Activated CD4-positive, alpha-beta memory T cell treated with anti-CD3 and anti-CD28 coated beads, Interleukin-2, amount 10 ng/mL, durations not matched to agents 7 days and 5 days (primary cell): ENCODE results near the gene EVC. TPM values are rescaled to one million over a fixed set of nuclear protein-coding genes. Genes with fewer than 3 reads are reported as not detected.
"Not testable (repeated sequence)": the region's sequence is repeated elsewhere in the genome, so short reads cannot be mapped to it uniquely, and the experiment has no call there.

ENCODE experiments used
- CTCF ChIA-PET: fragments of 350-600 bp; sonication (Branson Sonifier 250); formaldehyde crosslinking; loops from one replicate; lab custom pipeline; 2021; ENCODE audit warnings: antibody characterized with exemption, inconsistent platforms; lab: Charles Lee
- POLR2A ChIA-PET: fragments of 350-600 bp; sonication (Branson Sonifier 250); formaldehyde crosslinking; loops from one replicate; lab custom pipeline; 2021; ENCODE audit warnings: antibody characterized with exemption; lab: Charles Lee
- DNase-seq: peaks from one replicate; pipeline ENCODE4 v3.0.0-alpha.2; 2020
- H3K27ac Mint-ChIP-seq: one replicate; pipeline ENCODE4 v1.8.0; 2021; ENCODE audit warnings: mild to moderate bottlenecking, mixed read lengths
- H3K27me3 Mint-ChIP-seq: one replicate; pipeline ENCODE4 v1.8.0; 2021; ENCODE audit warnings: mixed read lengths
- H3K36me3 Mint-ChIP-seq: one replicate; pipeline ENCODE4 v1.8.0; 2021; ENCODE audit warnings: low read depth, mixed read lengths
- H3K4me1 Mint-ChIP-seq: one replicate; pipeline ENCODE4 v1.8.0; 2021; ENCODE audit warnings: mixed read lengths
- H3K4me3 Mint-ChIP-seq: one replicate; pipeline ENCODE4 v1.8.0; 2021; ENCODE audit warnings: mild to moderate bottlenecking, mixed read lengths
- H3K9me3 Mint-ChIP-seq: one replicate; pipeline ENCODE4 v1.8.0; 2021; ENCODE audit warnings: mixed read lengths
- total RNA-seq, 2 experiments: library from RNA; stranded (reverse); gene quantifications; one replicate each; pipeline ENCODE4 v1.2.3, GENCODE V29; 2021

Gene EVC
- total RNA-seq, 2 experiments from 2014 or later: 3.2 to 4.7 TPM

- Mint-ChIP-seq H3K4me3 (no peak overlapping the region), H3K36me3 (peaks cover 2% of the 10 kb centered on the region), H3K27me3 (no peaks in the 10 kb centered on the region), H3K4me1 (no peaks in the 10 kb centered on the region), H3K27ac (no peak overlapping the region), H3K9me3 (no peaks in the 10 kb centered on the region)
- POLR2A ChIA-PET: no interaction called here
- CTCF ChIA-PET: no interaction called here
- DNase-seq: no peak
Observed at GRCh38 chr4:5724377-5724776, 13.4 kb downstream of the EVC start.

GRCh38 chr4:5728412-5728811, 17.4 kb downstream of the EVC start:
- H3K36me3 Mint-ChIP-seq, POLR2A ChIA-PET, H3K4me1 Mint-ChIP-seq, H3K27ac Mint-ChIP-seq, CTCF ChIA-PET, DNase-seq, H3K27me3 Mint-ChIP-seq, H3K9me3 Mint-ChIP-seq, H3K4me3 Mint-ChIP-seq: not testable (repeated sequence)

GRCh38 chr4:5730436-5730835, 19.4 kb downstream of the EVC start:
- Mint-ChIP-seq H3K4me1 (no peaks in the 10 kb centered on the region), H3K9me3 (no peaks in the 10 kb centered on the region), H3K36me3 (peaks cover 2% of the 10 kb centered on the region), H3K4me3 (no peak overlapping the region), H3K27me3 (no peaks in the 10 kb centered on the region), H3K27ac (no peak overlapping the region)
- ChIA-PET POLR2A (no interaction called here), CTCF (no interaction called here)
- DNase-seq: no peak

GRCh38 chr4:5730993-5731990, 20.3 kb downstream of the EVC start:
- ChIA-PET CTCF (no interaction called here), POLR2A (no interaction called here)
- Mint-ChIP-seq H3K9me3 (no peaks in the 10 kb centered on the region), H3K4me3 (no peak overlapping the region), H3K4me1 (no peaks in the 10 kb centered on the region), H3K36me3 (peaks cover 2% of the 10 kb centered on the region), H3K27me3 (no peaks in the 10 kb centered on the region), H3K27ac (no peak overlapping the region)
- no peak for DNase-seq

- no peaks in the 10 kb centered on the region for H3K4me1 Mint-ChIP-seq
- H3K4me3 Mint-ChIP-seq: no peak overlapping the region
- CTCF ChIA-PET: no interaction called here
- no peak overlapping the region for H3K27ac Mint-ChIP-seq
- POLR2A ChIA-PET: no interaction called here
- no peaks in the 10 kb centered on the region for H3K9me3 Mint-ChIP-seq
- peaks cover 2% of the 10 kb centered on the region for H3K36me3 Mint-ChIP-seq
- H3K27me3 Mint-ChIP-seq: no peaks in the 10 kb centered on the region
- no peak for DNase-seq
Observed at GRCh38 chr4:5732158-5732557, 21.2 kb downstream of the EVC start.

GRCh38 chr4:5734853-5735252, 23.9 kb downstream of the EVC start:
- ChIA-PET CTCF (no interaction called here), POLR2A (no interaction called here)
- Mint-ChIP-seq H3K36me3 (no peaks in the 10 kb centered on the region), H3K27me3 (no peaks in the 10 kb centered on the region), H3K4me3 (no peak overlapping the region), H3K9me3 (no peaks in the 10 kb centered on the region), H3K4me1 (no peaks in the 10 kb centered on the region), H3K27ac (no peak overlapping the region)
- DNase-seq: no peak

GRCh38 chr4:5735463-5735862, 24.5 kb downstream of the EVC start:
- no peaks in the 10 kb centered on the region for H3K4me1 Mint-ChIP-seq
- no peak for DNase-seq
- no peak overlapping the region for H3K4me3 Mint-ChIP-seq
- POLR2A ChIA-PET: no interaction called here
- no peaks in the 10 kb centered on the region for H3K36me3 Mint-ChIP-seq
- no peak overlapping the region for H3K27ac Mint-ChIP-seq
- H3K27me3 Mint-ChIP-seq: no peaks in the 10 kb centered on the region
- no peaks in the 10 kb centered on the region for H3K9me3 Mint-ChIP-seq
- CTCF ChIA-PET: no interaction called here

- Mint-ChIP-seq H3K27ac (no peak overlapping the region), H3K4me1 (no peaks in the 10 kb centered on the region), H3K27me3 (no peaks in the 10 kb centered on the region), H3K4me3 (no peak overlapping the region), H3K36me3 (no peaks in the 10 kb centered on the region), H3K9me3 (no peaks in the 10 kb centered on the region)
- CTCF ChIA-PET: no interaction called here
- POLR2A ChIA-PET: interaction anchor here (0.8 to 1.6 kb wide), 2 partner anchors 10 to 80 kb away, joined by 3 read pairs; no protein-coding TSS in a partner anchor
- DNase-seq: no peak
Observed at GRCh38 chr4:5738061-5738460, 27.1 kb downstream of the EVC start.

GRCh38 chr4:5742388-5742787, 31.4 kb downstream of the EVC start:
- CTCF ChIA-PET: no interaction called here
- no peak for DNase-seq
- H3K36me3 Mint-ChIP-seq: no peaks in the 10 kb centered on the region
- no peaks in the 10 kb centered on the region for H3K9me3 Mint-ChIP-seq
- POLR2A ChIA-PET: no interaction called here
- H3K4me1 Mint-ChIP-seq: no peaks in the 10 kb centered on the region
- H3K27me3 Mint-ChIP-seq: no peaks in the 10 kb centered on the region
- no peak overlapping the region for H3K4me3 Mint-ChIP-seq
- H3K27ac Mint-ChIP-seq: no peak overlapping the region

GRCh38 chr4:5742968-5743367, 32.0 kb downstream of the EVC start:
- CTCF ChIA-PET: no interaction called here
- no peaks in the 10 kb centered on the region for H3K36me3 Mint-ChIP-seq
- POLR2A ChIA-PET: no interaction called here

GRCh38 chr4:5746250-5746649, 35.2 kb downstream of the EVC start:
- CTCF ChIA-PET: no interaction called here
- Mint-ChIP-seq H3K9me3 (no peaks in the 10 kb centered on the region), H3K27me3 (no peaks in the 10 kb centered on the region), H3K4me1 (no peaks in the 10 kb centered on the region), H3K27ac (no peak overlapping the region), H3K4me3 (no peak overlapping the region), H3K36me3 (no peaks in the 10 kb centered on the region)
- POLR2A ChIA-PET: no interaction called here
- DNase-seq: no peak

More at GRCh38 chr4:5742968-5743367, 32.0 kb downstream of the EVC start:
- Mint-ChIP-seq H3K4me3 (no peak overlapping the region), H3K9me3 (no peaks in the 10 kb centered on the region), H3K27me3 (no peaks in the 10 kb centered on the region), H3K4me1 (no peaks in the 10 kb centered on the region), H3K27ac (no peak overlapping the region)
- DNase-seq: no peak

- CTCF ChIA-PET: no interaction called here
- Mint-ChIP-seq H3K27ac (no peak overlapping the region), H3K4me3 (no peak overlapping the region), H3K9me3 (no peaks in the 10 kb centered on the region), H3K27me3 (no peaks in the 10 kb centered on the region), H3K36me3 (no peaks in the 10 kb centered on the region), H3K4me1 (no peaks in the 10 kb centered on the region)
- no peak for DNase-seq
- POLR2A ChIA-PET: interaction anchor here (1.1 kb wide), 1 partner anchor 9 kb away, joined by 3 read pairs; no protein-coding TSS in a partner anchor
Observed at GRCh38 chr4:5746829-5747737, 36.1 kb downstream of the EVC start.

GRCh38 chr4:5747738-5748375, 36.9 kb downstream of the EVC start:
- no peaks in the 10 kb centered on the region for H3K36me3 Mint-ChIP-seq
- H3K27ac Mint-ChIP-seq: no peak overlapping the region
- ChIA-PET POLR2A (interaction anchor here (1.1 kb wide), 1 partner anchor 10 kb away, joined by 3 read pairs; no protein-coding TSS in a partner anchor), CTCF (no interaction called here)
- no peaks in the 10 kb centered on the region for H3K4me1 Mint-ChIP-seq
- no peak overlapping the region for H3K4me3 Mint-ChIP-seq
- no peaks in the 10 kb centered on the region for H3K27me3 Mint-ChIP-seq
- DNase-seq: no peak
- H3K9me3 Mint-ChIP-seq: no peaks in the 10 kb centered on the region
